ENCODE results near the gene ABCD3. TPM values are rescaled to one million over a fixed set of nuclear protein-coding genes. Genes with fewer than 3 reads are reported as not detected.

The ABCD3 gene
- total and polyA plus RNA-seq, 2 of the 13 experiments (the other 11 are each of a cell fraction or from before 2014, with no cell fraction given): 27.5 to 166 TPM

GRCh38 chr1:94383966-94384408, 34.2 kb upstream of the ABCD3 start (continued):
- TF ChIP-seq FOXP4 (CRISPR knock-in tag; IDR thresholded peaks at IDR 0.05): peak; percentile 93
- TF ChIP-seq KLF9 (CRISPR knock-in tag; IDR thresholded peaks at IDR 0.05; ENCODE audit: low read depth): no peak; the same call in 1 of the 2 replicates
- no peak for TF ChIP-seq ZNF749 (CRISPR knock-in tag; IDR thresholded peaks at IDR 0.05; ENCODE audit: borderline replicate concordance)
- TF ChIP-seq ZFP91 (CRISPR knock-in tag; IDR thresholded peaks at IDR 0.05; ENCODE audit: borderline replicate concordance): no peak; the same call in 1 of the 2 replicates
- no peak for TF ChIP-seq TP53 (CRISPR knock-in tag; conservative IDR thresholded peaks at IDR 0.05)
- no peak for TF ChIP-seq GATAD1 (CRISPR knock-in tag; IDR thresholded peaks at IDR 0.05)
- TF ChIP-seq ZBTB21 (CRISPR knock-in tag; IDR thresholded peaks at IDR 0.05): peak; percentile 99
- TF ChIP-seq MATR3 (CRISPR knock-in tag; IDR thresholded peaks at IDR 0.05): no peak
- no peak for TF ChIP-seq NONO (IDR thresholded peaks at IDR 0.05)
- TF ChIP-seq NONO (CRISPR knock-in tag; conservative IDR thresholded peaks at IDR 0.05): peak; percentile 69
- no peak for TF ChIP-seq ZEB1 (IDR thresholded peaks at IDR 0.05; ENCODE audit: insufficient replicate concordance, low read depth)
- peak; percentile 84 for TF ChIP-seq RCOR2 (CRISPR knock-in tag; IDR thresholded peaks at IDR 0.05)
- no peak for TF ChIP-seq ZNF335 (CRISPR knock-in tag; IDR thresholded peaks at IDR 0.05)
- peak; percentile 81 for TF ChIP-seq HMG20B (CRISPR knock-in tag; conservative IDR thresholded peaks at IDR 0.05)
- TF ChIP-seq NFIC (IDR thresholded peaks at IDR 0.05; ENCODE audit: low read length): peak; percentile 85; the same call in 1 of the 2 replicates
- TF ChIP-seq AFF4 (CRISPR knock-in tag; IDR thresholded peaks at IDR 0.05): no peak
- peak; percentile 68 for TF ChIP-seq HDAC1 (CRISPR knock-in tag; IDR thresholded peaks at IDR 0.05)
- no peak for TF ChIP-seq TSC22D2 (CRISPR knock-in tag; IDR thresholded peaks at IDR 0.05; ENCODE audit: borderline replicate concordance)
- no peak for TF ChIP-seq HNRNPK (IDR thresholded peaks at IDR 0.05; ENCODE audit: low read depth, low read length, poor library complexity, severe bottlenecking)
- TF ChIP-seq KDM5A (IDR thresholded peaks at IDR 0.05; ENCODE audit: borderline replicate concordance, low read length): no peak
- peak; percentile 67; the same call in 1 of the 2 replicates for TF ChIP-seq SIX4 (CRISPR knock-in tag; IDR thresholded peaks at IDR 0.05)
- no peak for TF ChIP-seq RBAK (CRISPR knock-in tag; IDR thresholded peaks at IDR 0.05)
- TF ChIP-seq MED8 (CRISPR knock-in tag; IDR thresholded peaks at IDR 0.05; ENCODE audit: insufficient replicate concordance): peak; percentile 48
- peak in 1 of 2 experiments; percentile 47; a peak in 2 of 4 replicates for TF ChIP-seq ATF4 (CRISPR knock-in tag; IDR thresholded peaks at IDR 0.05)

All from HepG2 (cell line).